Aorta (tissue), 5 donors: ENCODE measurements around the gene ZNF221. TPM values are rescaled to one million over a fixed set of nuclear protein-coding genes. Genes with fewer than 3 reads are reported as not detected.
A peak's percentile ranks its signal among the peaks of the same experiment; 100 is the strongest.

Source experiments
- ATAC-seq: fragments of 200-7000 bp; cut with Tn5 transposase; one replicate; pipeline ENCODE4 v1.9.1; 2022; ENCODE audit warnings: moderate library complexity; ENCODE audit not compliant: low FRiP score
- DNase-seq, 2 donors: peaks; one replicate each; pipeline ENCODE4 v3.0.0-alpha.2; 2020
- H3K27ac ChIP-seq, 2 donors: one replicate each; pipeline ENCODE4 v1.5.1; 2013; ENCODE audit warnings: low read length in 2 of 2, mild to moderate bottlenecking in 2 of 2, moderate library complexity in 2 of 2, control low read depth in 1 of 2, inconsistent platforms in 1 of 2, low read depth in 1 of 2
- H3K27me3 ChIP-seq, 2 donors: one replicate each; pipeline ENCODE4 v1.6.1; 2013; ENCODE audit warnings: control low read depth in 1 of 2, low read length in 1 of 2, mild to moderate bottlenecking in 1 of 2, moderate library complexity in 1 of 2; ENCODE audit not compliant: insufficient read depth in 2 of 2, control insufficient read depth in 1 of 2
- H3K36me3 ChIP-seq, 2 donors: one replicate each; pipeline ENCODE4 v1.6.1; 2013; ENCODE audit warnings: control low read depth in 1 of 2, low read length in 1 of 2, mild to moderate bottlenecking in 1 of 2; ENCODE audit not compliant: insufficient read depth in 2 of 2, control insufficient read depth in 1 of 2
- H3K4me1 ChIP-seq, 2 donors: one replicate each; pipeline ENCODE4 v1.6.1; 2013; ENCODE audit warnings: low read length in 2 of 2, control low read depth in 1 of 2, mild to moderate bottlenecking in 1 of 2, moderate library complexity in 1 of 2; ENCODE audit not compliant: insufficient read depth in 2 of 2, control insufficient read depth in 1 of 2
- H3K4me3 ChIP-seq, 2 donors: one replicate each; pipeline ENCODE4 v1.5.1; 2013; ENCODE audit warnings: low read length in 2 of 2, control low read depth in 1 of 2, mild to moderate bottlenecking in 1 of 2
- H3K9me3 ChIP-seq: one replicate; pipeline ENCODE4 v1.6.1; 2013; ENCODE audit warnings: mild to moderate bottlenecking, low read length; ENCODE audit not compliant: control insufficient read depth
- WGBS, 2 donors: extraction: QIAGEN DNeasy Blood & Tissue Kit; methylation state at CpG; one replicate each; pipeline ENCODE4 v1.1.7; 2013; 5-methylcytosine and 5-hydroxymethylcytosine counted together
- intact Hi-C, 2 donors: fragments of 100-400 bp; cut with DNase I; formaldehyde crosslinking; loops; one replicate each; pipeline versions ENCODE4 v1.14.2 to v1.15.0; 2022
- long read RNA-seq, 2 donors: library from polyadenylated mRNA; unstranded; transcript quantifications; one replicate each; pipeline ENCODE4 v2.0.0, GENCODE V29; 2020 to 2021
- polyA plus RNA-seq, 2 donors: library from polyadenylated mRNA; stranded (reverse); fragments of 200-250 nt; gene quantifications; one replicate each; pipeline ENCODE4 v1.2.3, GENCODE V29; 2013
- total RNA-seq, 2 donors: library from RNA; stranded (reverse); fragmentation: NEBNext Ultra II Directional; extraction: Animal tissue kit (Norgen Biotek cat#: 25700); gene quantifications; one replicate each; pipeline ENCODE4 v1.2.1, GENCODE V29; 2021
- donor health status: healthy with polysubstance abuse.
- donor health status: Bipolar disorder and iron deficiency.
- donor health status: DM: no; HTN: no; CAD: no.
- donor health status: DM: no; HTN: no; CAD: no.
- donor health status: DM: yes; HTN: yes; CAD: no.

The ZNF221 gene
- total RNA-seq (1 to 10 TPM; 5.9 to 8.8 TPM), polyA plus RNA-seq (1 to 10 TPM; 1.2 to 3.8 TPM)
- long read RNA-seq, donor 1, partial matches to known transcripts = 0 of 2 reads
- long read RNA-seq, donor 1, other reads (novel, unspliced or antisense) = 1 of 2 reads
- long read RNA-seq, donor 2, partial matches to known transcripts = 0 of 2 reads
- long read RNA-seq, donor 2, other reads (novel, unspliced or antisense) = 0 of 2 reads

DNA sequence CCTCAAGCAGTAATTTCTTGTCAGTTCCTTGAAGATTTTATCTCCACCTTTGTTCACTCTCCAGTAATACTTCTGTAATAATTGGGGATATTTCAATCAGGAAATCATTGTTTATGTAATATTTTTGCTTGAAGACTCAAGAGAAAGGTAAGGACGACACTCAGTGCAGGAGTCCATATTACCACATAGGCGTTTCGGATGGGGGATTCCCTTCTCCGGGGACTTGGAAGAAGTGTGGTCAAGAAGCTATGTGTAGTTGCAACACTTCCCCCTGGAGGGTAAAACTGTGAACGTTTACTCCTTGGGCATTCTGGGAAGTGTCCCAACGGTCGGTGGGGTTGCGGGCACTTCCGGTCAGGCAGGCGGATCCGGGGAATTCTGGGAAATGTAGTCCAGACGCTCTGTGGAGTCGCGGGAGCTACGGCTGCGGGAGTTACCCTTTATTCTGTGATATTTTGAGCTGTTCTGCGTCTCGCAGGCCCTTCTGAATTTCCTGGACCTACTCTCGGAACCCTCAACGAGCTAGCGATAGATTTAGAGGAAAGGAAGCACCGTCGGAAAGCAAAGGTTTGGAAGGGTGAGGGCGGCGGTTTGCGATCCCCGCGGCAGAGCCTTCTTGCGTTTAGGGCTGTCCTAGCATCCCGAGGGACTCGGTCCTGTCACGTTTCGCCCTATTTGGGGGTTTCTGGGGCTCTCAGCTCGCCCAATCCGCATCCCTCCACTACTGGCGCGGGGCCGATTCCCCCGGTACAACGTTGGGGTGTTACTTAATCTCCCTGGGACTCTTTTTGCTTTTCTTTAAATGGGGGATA is at the start of gene ZNF221:
Gene ZNF221 (plus strand): TSS at position 395 of the 812 bp plus-strand sequence. CDS start 11,499 bp downstream, outside the sequence.
- Histone ChIP-seq H3K27me3 (no peaks in the 10 kb centered on the region), H3K9me3 (peaks cover 10% of the 10 kb centered on the region), H3K36me3 (peaks cover 0 to 4% of the 10 kb centered on the region in 2 donors), H3K4me1 (no peaks in the 10 kb centered on the region), H3K4me3 (peak within 1 kb of the TSS; percentile 42 to 86), H3K27ac (peak within 1 kb of the TSS in 1 of 2 donors; percentile 9)
- ATAC-seq = peak; percentile 98
- 1% methylated on average over 40 of the region's 40 CpGs for WGBS, 2 donors
- intact Hi-C loops = loop anchor here in 1 of 2 donors (1.0 to 10.0 kb wide), 2 partner anchors 16 to 126 kb away; partner anchors contain the start of genes ZNF283 and ZNF45
- DNase-seq = peak; percentile 94 to 95

DNA sequence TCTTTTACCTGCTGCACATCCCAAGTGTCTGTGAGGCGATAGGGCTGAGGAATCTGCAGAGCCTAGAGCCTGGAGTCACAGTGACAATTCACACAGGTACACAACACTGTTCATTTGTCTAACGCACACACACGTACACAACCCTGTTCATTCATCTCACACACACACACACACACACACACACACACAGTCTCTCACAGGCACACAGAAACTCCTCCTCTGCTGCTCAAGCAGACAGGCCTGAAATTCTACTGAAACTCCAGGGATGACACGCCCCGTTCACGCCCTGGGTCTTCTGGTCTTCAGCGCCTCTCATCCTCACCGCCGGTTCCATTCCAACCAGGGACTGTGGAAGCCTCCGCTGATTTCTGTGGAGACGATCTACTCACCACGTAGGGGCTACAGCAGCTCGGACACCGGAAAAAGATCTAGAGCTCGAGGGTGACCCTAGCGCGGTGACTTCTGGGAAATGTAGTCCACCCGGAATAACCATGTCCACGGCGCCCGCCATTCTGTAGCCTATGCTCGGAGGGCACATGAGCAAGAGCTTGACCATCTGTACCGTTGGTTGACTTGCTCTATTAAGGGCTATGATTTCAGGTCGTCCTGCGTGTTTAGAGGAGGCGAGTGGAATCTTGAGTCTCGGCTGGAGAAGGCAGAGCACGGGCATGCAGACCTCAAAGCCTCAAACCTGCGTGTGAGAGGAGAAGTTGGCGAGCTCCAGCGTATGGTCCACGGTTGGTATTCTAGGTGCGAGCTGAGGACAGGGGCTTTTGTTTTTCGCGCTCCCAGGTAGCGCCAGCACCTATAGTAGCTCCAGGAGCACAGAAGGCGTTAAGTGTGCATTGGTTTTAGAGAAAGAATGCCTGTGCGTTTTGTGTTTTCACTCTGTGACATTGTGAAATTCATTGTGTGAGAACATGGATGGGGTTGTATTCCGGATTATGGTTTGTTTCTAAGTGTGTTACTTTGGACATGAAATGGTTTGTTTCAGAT is 49.3 kb upstream of the ZNF221 start:
- no peak overlapping the region for H3K27ac ChIP-seq
- intact Hi-C loops = no loop called here
- H3K9me3 ChIP-seq = peaks cover 20% of the 10 kb centered on the region

DNA sequence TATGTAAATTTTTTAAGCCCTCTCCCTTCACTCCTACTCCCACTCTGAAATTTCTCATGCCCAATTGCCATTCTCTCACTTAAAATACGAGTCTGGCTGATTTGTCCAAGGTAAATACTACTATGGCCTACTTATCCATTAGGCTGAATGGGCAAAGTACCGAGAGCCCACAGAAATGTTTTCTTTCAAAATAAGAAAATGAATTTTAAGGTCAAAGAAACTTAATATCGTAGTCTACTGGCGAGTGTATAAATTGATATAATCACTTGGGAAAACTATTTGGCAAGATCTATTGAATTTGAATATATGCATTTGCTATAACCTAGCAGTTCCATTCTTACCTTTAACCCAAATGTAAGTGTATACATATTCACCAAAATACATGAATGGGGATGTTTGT is 48.6 kb upstream of the ZNF221 start:
- Histone ChIP-seq H3K27me3 (no peaks in the 10 kb centered on the region), H3K27ac (no peak overlapping the region), H3K36me3 (no peaks in the 10 kb centered on the region), H3K4me3 (no peak overlapping the region), H3K4me1 (no peaks in the 10 kb centered on the region), H3K9me3 (peaks cover 17% of the 10 kb centered on the region)
- intact Hi-C loops = no loop called here
- ATAC-seq (no peak), DNase-seq (no peak)
- WGBS, 2 donors = 75 to 76% methylated on average over 4 of the region's 4 CpGs

More for the DNA sequence above, 49.3 kb upstream of the ZNF221 start:
- Histone ChIP-seq H3K4me3 (peak overlapping the region; percentile 11 to 36), H3K27me3 (no peaks in the 10 kb centered on the region), H3K4me1 (no peaks in the 10 kb centered on the region), H3K36me3 (no peaks in the 10 kb centered on the region)
- 10 to 13% methylated on average over 39 of the region's 39 CpGs for WGBS, 2 donors
- ATAC-seq = peak; percentile 87
- DNase-seq = peak; percentile 85 to 89

DNA sequence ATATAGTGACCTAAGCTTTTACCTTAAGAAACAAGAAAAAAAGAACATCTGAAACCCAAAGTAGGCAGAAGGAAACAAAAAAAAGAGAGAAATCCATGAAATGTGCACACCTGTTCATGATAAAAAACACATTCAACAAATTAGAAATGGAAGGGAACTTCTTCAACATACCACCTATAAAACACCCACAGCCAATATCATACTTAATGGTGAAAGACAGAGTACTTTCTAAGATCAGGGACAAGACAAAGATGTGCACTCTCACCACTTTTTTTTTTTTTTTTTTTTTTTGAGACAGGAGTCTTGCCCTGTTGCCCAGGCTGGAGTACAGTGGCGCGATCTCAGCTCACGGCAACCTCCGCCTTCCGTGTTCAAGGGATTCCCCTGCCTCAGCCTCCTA is 45.1 kb upstream of the ZNF221 start:
- Histone ChIP-seq H3K36me3 (peaks cover 0 to 2% of the 10 kb centered on the region in 2 donors), H3K27ac (no peak overlapping the region), H3K27me3 (no peaks in the 10 kb centered on the region), H3K4me1 (no peaks in the 10 kb centered on the region), H3K9me3 (peaks cover 27% of the 10 kb centered on the region), H3K4me3 (no peak overlapping the region)
- DNase-seq (no peak), ATAC-seq (no peak)
- 97 to 99% methylated on average over 5 of the region's 5 CpGs for WGBS, 2 donors
- intact Hi-C loops = no loop called here

DNA sequence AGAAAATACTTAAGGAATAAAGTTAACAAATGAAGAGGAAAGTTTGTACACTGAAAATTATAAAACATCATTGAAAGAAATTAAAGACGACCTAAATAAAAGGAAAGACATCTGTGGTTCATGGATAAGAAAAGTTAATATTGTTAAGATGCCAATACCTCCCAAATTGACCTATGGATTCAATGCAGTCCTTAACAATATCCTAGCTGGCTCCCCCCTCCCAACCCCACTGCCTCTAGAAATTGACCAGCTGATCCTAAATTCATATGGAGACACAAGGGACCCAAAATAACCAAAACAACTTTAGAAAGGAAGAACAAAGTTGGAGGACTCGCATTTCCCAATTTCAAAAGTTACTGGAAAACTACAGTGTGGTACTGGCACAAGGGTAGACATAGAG is 44.3 kb upstream of the ZNF221 start:
- Histone ChIP-seq H3K36me3 (peaks cover 0 to 2% of the 10 kb centered on the region in 2 donors), H3K27me3 (no peaks in the 10 kb centered on the region), H3K9me3 (peaks cover 22% of the 10 kb centered on the region), H3K4me1 (no peaks in the 10 kb centered on the region), H3K27ac (no peak overlapping the region), H3K4me3 (no peak overlapping the region)
- 94 to 97% methylated on average over 2 of the region's 2 CpGs for WGBS, 2 donors
- intact Hi-C loops = no loop called here
- ATAC-seq (no peak), DNase-seq (no peak)

DNA sequence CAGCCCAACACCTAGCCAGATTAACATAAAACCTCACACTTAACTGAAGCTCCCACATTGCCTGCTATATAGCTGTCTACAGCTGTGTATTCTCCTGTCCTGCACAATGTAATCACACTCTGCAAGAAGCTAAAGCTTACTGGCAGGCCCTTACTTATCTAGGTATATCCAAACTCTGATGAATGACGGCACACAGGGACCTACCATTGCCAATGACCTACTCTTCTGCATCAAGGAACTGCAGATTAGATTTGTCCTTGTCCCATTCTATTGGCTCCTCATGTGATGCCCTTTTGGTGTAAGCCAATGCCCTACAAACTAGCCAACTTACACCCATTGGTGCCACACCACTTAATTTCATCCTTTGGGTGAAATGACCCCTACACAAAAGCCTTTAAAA is 42.4 kb upstream of the ZNF221 start:
- Histone ChIP-seq H3K27me3 (no peaks in the 10 kb centered on the region), H3K4me3 (no peak overlapping the region), H3K9me3 (peaks cover 21% of the 10 kb centered on the region), H3K27ac (no peak overlapping the region), H3K4me1 (no peaks in the 10 kb centered on the region), H3K36me3 (peaks cover 0 to 6% of the 10 kb centered on the region in 2 donors)
- ATAC-seq (no peak), DNase-seq (no peak)
- WGBS, 2 donors = 86 to 93% methylated on average over 1 of the region's 1 CpG
- intact Hi-C loops = no loop called here

DNA sequence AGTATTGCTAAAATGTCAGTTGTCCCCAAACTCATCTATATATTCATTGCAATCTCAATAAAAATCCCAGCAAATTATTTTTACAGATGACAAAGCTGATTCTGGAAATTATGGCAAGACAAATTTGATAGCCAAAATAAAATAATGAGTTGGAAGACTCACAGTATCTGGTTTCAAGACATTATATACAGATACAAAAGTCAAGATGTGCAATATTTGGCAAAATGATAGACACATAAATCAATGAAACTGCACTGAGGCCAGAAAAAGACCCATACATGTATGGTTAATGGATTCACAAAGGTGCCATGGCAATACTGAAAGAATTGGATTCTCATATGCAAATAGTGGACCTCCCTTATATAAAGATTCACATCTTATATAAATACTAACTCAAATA is 40.1 kb upstream of the ZNF221 start:
- intact Hi-C loops = no loop called here
- H3K27me3 ChIP-seq = no peaks in the 10 kb centered on the region
- ATAC-seq = no peak
- peaks cover 18 to 20% of the 10 kb centered on the region in 2 donors for H3K36me3 ChIP-seq
- no peak for DNase-seq
- H3K9me3 ChIP-seq = peaks cover 34% of the 10 kb centered on the region
- no peaks in the 10 kb centered on the region for H3K4me1 ChIP-seq
- H3K4me3 ChIP-seq = no peak overlapping the region
- H3K27ac ChIP-seq = no peak overlapping the region

DNA sequence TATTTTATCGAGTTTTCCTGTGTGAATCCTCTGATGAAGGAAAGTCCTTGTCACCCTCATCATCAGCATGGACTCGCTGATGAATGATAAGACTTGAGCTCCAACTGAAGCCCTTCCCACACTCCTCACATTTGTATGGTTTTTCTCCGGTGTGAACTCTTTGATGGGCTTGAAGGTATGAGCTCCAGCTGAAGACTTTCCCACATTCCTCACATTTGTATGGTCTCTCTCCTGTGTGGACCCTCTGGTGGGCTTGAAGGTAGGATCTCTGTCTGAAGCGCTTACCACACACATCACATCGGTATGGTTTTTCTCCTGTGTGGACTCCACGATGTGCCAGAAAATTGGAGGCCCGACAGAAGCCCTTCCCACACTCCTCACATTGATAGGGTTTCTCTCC is 37.6 kb upstream of the ZNF221 start:
- Histone ChIP-seq H3K9me3 (peaks cover 40% of the 10 kb centered on the region), H3K4me1 (no peaks in the 10 kb centered on the region), H3K27me3 (no peaks in the 10 kb centered on the region), H3K4me3 (no peak overlapping the region), H3K36me3 (peaks cover 30% of the 10 kb centered on the region in 2 donors), H3K27ac (no peak overlapping the region)
- ATAC-seq (no peak), DNase-seq (no peak)
- intact Hi-C loops = no loop called here
- 97 to 98% methylated on average over 7 of the region's 7 CpGs for WGBS, 2 donors
